HT-29 (cell line): ENCODE measurements around the gene ATG2B. TPM values are rescaled to one million over a fixed set of nuclear protein-coding genes. Genes with fewer than 3 reads are reported as not detected.

Experiments
- DNase-seq: peaks from one replicate; pipeline ENCODE4 v3.0.0-alpha.2; 2015; ENCODE audit warnings: low spot score
- total RNA-seq: library from RNA; depleted of rRNA; stranded (reverse); fragments of >200 nt; shearing (Covaris generic); gene quantifications from 2 replicates; pipeline ENCODE4 v1.2.3, GENCODE V29; 2014

Gene ATG2B
- total RNA-seq, 1 experiment from 2014 or later: 5.8 TPM

- DNase-seq: no peak
These were observed 89.5 kb downstream of the ATG2B start for GRCh38 chr14:96273629-96274028.

GRCh38 chr14:96272777-96273473 lies 90.2 kb downstream of the ATG2B start:
- no peak for DNase-seq

GRCh38 chr14:96271421-96271762 lies 91.7 kb downstream of the ATG2B start:
- no peak for DNase-seq

GRCh38 chr14:96270565-96271420 lies 92.3 kb downstream of the ATG2B start:
- no peak for DNase-seq

GRCh38 chr14:96269359-96269710 lies 93.8 kb downstream of the ATG2B start:
- no peak for DNase-seq

GRCh38 chr14:96268431-96269358 lies 94.4 kb downstream of the ATG2B start:
- no peak for DNase-seq

GRCh38 chr14:96267916-96268315 lies 95.2 kb downstream of the ATG2B start:
- DNase-seq: no peak

GRCh38 chr14:96267336-96267735 lies 95.8 kb downstream of the ATG2B start:
- DNase-seq: no peak

- no peak for DNase-seq
These were observed 97.6 kb downstream of the ATG2B start for GRCh38 chr14:96265383-96266095.

GRCh38 chr14:96264853-96265252 lies 98.3 kb downstream of the ATG2B start:
- no peak for DNase-seq

- DNase-seq: no peak
These were observed 99.0 kb downstream of the ATG2B start for GRCh38 chr14:96264200-96264553.

- no peak for DNase-seq
These were observed 99.6 kb downstream of the ATG2B start for GRCh38 chr14:96263347-96264199.

- DNase-seq: no peak
These were observed 101.1 kb downstream of the ATG2B start for GRCh38 chr14:96261772-96262655.

GRCh38 chr14:96261053-96261452 lies 102.1 kb downstream of the ATG2B start:
- DNase-seq: no peak

GRCh38 chr14:96260341-96260821 lies 102.8 kb downstream of the ATG2B start:
- no peak for DNase-seq

GRCh38 chr14:96257900-96258299 lies 105.2 kb downstream of the ATG2B start:
- no peak for DNase-seq

GRCh38 chr14:96257056-96257455 lies 106.1 kb downstream of the ATG2B start:
- DNase-seq: no peak

GRCh38 chr14:96256407-96256806 lies 106.7 kb downstream of the ATG2B start:
- no peak for DNase-seq
